HG03045 (cell line): ENCODE data around the gene HBP1.

Experiments used
- ATAC-seq: cut with Tn5 transposase; IDR thresholded peaks from one replicate; pipeline ENCODE4 v1.9.1; 2021; ENCODE audit warnings: mild to moderate bottlenecking, moderate library complexity; ENCODE audit not compliant: unreplicated experiment

HBP1 gene

GRCh38 chr7:107180378-107180777 is 11.6 kb downstream of the HBP1 start:
- no peak for ATAC-seq

- ATAC-seq, result no peak
These were observed 12.4 kb downstream of the HBP1 start for GRCh38 chr7:107181172-107181571.

GRCh38 chr7:107185716-107186115 is 16.9 kb downstream of the HBP1 start:
- no peak for ATAC-seq

- no peak for ATAC-seq
These were observed 17.4 kb downstream of the HBP1 start for GRCh38 chr7:107186240-107186639.

GRCh38 chr7:107187774-107188173 is 19.0 kb downstream of the HBP1 start:
- no peak for ATAC-seq

GRCh38 chr7:107190090-107190489 is 21.3 kb downstream of the HBP1 start:
- ATAC-seq, result no peak

GRCh38 chr7:107194052-107194451 is 25.2 kb downstream of the HBP1 start:
- ATAC-seq, result no peak

GRCh38 chr7:107196834-107197610 is 28.2 kb downstream of the HBP1 start:
- no peak for ATAC-seq

GRCh38 chr7:107201795-107202450 is 33.1 kb downstream of the HBP1 start:
- ATAC-seq, result no peak

- ATAC-seq, result no peak
These were observed 34.8 kb downstream of the HBP1 start for GRCh38 chr7:107203607-107204006.

- ATAC-seq, result no peak
These were observed 37.3 kb downstream of the HBP1 start for GRCh38 chr7:107206136-107206535.

- no peak for ATAC-seq
These were observed 37.9 kb downstream of the HBP1 start for GRCh38 chr7:107206706-107207105.

- no peak for ATAC-seq
These were observed 38.7 kb downstream of the HBP1 start for GRCh38 chr7:107207459-107207858.

- no peak for ATAC-seq
These were observed 39.3 kb downstream of the HBP1 start for GRCh38 chr7:107208024-107208521.

GRCh38 chr7:107208563-107208962 is 39.8 kb downstream of the HBP1 start:
- ATAC-seq, result no peak

GRCh38 chr7:107209565-107209964 is 40.8 kb downstream of the HBP1 start:
- no peak for ATAC-seq

GRCh38 chr7:107210400-107210799 is 41.6 kb downstream of the HBP1 start:
- ATAC-seq, result no peak

- no peak for ATAC-seq
These were observed 43.9 kb downstream of the HBP1 start for GRCh38 chr7:107212725-107213124.

- no peak for ATAC-seq
These were observed 44.5 kb downstream of the HBP1 start for GRCh38 chr7:107213193-107213788.

GRCh38 chr7:107213945-107214344 is 45.1 kb downstream of the HBP1 start:
- no peak for ATAC-seq

- no peak for ATAC-seq
These were observed 50.9 kb downstream of the HBP1 start for GRCh38 chr7:107219563-107220244.
